GM19238 (cell line): ENCODE data around the gene CMIP.

Experiments
- DNase-seq: peaks from one replicate; pipeline ENCODE4 v3.0.0; 2011; ENCODE audit warnings: low spot score; ENCODE audit not compliant: insufficient read length

Gene CMIP

GRCh38 chr16:81710596-81710995, 266.0 kb downstream of the CMIP start:
- DNase-seq = no peak

- no peak for DNase-seq
These were observed 267.2 kb downstream of the CMIP start for GRCh38 chr16:81711657-81712319.

DNA sequence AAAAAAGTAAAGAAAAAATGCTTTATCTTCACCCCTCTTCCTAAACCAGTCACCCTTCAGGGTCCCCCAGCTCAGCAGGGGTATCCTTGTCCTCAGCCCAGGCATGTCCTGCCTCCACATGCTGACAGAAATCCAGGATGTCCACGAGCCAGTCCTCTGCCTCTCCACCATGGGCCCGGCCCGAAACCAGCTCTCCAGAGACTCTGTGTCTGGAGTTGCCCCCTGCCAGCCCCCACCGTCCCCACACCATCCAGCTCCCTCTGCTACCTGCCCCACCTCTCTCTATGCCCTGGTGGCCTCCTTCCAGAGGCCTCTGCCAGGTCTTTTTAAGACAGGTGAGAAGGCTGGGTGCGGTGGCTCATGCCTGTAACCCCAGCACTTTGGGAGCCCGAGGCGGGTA, 268.1 kb downstream of the CMIP start:
- no peak for DNase-seq

DNA sequence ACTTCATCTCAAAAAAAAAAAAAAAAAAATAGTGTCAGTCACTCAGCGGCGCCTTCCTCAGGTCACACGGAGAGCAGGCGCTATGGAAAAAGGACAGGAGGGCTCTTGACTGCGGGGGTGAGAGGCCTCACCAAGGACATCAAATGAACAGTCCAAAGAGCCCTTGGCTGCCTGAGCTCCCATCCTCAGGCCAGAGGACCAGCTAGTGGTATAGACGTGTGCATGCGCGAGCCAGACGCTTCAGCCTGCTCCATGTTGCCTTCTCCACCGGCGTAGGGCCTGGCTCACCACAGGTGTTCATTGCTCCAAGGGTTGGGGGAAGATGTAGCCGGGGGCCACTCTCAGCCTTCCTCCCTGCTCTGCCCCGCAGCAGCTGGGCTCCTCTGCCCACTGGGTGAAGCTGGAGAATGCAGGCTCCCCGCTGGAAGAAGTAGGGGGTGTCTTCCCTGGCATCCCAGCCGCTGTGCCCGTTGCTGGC, 268.7 kb downstream of the CMIP start:
- no peak for DNase-seq

DNA sequence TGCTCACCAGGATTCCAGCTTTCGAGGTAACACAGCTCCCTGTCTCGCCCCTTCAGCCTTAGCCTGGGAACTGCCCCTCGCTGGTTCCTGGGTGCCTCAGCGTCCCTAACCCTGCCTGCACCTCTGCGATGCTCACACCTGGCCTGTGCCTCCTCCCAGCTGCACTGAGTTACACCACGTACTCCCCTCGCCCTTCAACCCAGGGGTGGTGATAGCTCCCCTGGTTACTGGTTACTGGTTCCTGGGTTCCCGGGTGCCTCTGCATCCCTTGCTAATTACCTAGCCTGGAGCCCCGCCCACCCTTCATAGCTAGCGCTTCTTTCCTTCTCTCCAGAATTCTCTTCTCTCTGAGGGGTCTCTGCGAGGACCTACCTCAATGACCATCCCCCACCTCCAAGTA, 269.2 kb downstream of the CMIP start:
- no peak for DNase-seq

GRCh38 chr16:81714583-81714982, 270.0 kb downstream of the CMIP start:
- no peak for DNase-seq

- no peak for DNase-seq
These were observed 271.0 kb downstream of the CMIP start for GRCh38 chr16:81715358-81716196.

DNA sequence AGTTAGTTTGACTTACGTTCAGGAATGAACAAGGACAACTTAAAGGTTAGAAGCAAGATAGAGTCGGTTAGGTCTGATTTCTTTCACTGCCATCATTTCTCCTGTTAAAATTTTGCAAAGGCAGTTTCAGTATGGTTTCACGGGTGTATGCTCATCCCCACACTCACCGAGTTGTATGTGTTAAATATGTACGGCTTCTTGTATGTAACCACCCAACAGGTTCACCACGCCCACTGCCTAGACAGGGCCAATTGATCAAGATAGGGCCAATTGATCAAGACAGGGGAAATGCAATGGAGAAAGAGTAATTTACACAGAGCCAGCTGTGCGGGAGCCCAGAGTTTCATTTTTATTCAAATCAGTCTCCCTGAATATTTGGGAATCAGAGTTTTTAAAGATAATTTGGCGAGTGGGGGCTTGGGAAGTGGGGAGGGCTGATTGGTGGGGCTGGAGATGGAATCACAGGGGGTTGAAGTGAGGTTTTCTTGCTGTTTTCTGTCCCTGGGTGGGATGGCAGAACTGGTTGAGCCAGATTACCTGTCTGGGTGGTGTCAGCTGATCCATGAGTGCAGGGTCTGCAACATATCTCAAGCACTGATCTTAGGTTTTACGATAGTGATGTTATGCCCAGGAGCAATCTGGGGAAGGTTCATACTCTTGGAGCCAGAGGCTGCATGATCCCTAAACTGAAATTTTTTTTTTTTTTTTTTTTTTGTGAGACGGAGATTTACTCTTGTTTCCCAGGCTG, 272.0 kb downstream of the CMIP start:
- DNase-seq = no peak

DNA sequence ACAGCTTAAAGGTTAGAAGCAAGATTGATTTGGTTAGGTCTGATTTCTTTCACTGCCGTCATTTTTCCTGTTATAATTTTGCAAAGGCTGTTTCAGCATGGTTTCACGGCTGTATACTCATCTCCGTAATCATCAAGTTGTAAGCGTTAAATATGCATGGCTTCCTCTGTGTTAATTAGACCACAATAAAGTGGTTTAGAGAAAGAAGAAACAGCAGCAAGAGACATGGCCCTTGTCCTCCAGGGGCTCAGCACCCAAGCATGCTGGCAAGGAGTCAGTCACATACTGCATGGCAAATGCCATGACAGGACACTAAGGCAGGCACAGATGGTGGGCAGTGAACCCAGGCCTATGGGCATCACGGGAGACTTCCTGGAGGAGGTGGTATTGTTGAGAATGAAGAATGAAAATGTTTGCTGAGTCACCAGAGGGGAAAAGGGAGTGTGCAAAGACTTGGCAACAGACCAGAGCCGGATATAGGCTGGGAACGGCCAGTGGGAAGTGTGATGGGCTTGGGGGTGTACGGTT, 273.1 kb downstream of the CMIP start:
- no peak for DNase-seq

- DNase-seq = no peak
These were observed 274.0 kb downstream of the CMIP start for GRCh38 chr16:81718637-81719036.

GRCh38 chr16:81719993-81720392, 275.4 kb downstream of the CMIP start:
- DNase-seq = no peak

- DNase-seq = no peak
These were observed 276.6 kb downstream of the CMIP start for GRCh38 chr16:81720973-81721906.

DNA sequence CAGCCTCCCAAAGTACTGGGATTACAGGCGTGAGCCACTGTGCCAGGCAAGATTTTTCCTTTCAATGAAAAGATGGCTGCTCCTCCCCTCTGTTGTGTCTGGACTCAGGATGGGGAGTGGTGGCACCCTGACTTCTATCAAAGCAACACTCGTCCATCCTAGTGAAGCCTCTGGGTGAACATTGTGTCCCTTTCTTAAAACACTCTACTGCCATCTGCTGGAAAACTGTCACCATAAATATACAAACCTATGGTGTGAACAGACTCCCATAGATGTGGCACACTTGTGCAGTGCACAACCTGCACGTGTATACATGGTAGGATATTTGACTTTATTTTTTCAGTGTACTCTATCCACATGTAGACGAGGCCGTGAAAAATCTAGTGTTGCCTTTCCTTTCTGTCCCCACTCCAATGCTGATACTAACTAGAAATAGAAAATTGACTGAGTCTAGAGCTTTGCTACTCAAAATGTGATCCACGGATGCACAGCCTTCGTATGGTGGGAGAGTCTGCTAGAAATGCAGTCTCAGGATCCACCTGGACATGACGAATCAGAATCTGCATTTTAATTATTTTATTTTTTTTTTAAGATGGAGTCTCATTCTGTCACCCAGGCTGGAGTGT, 278.6 kb downstream of the CMIP start:
- DNase-seq = peak; percentile 55

DNA sequence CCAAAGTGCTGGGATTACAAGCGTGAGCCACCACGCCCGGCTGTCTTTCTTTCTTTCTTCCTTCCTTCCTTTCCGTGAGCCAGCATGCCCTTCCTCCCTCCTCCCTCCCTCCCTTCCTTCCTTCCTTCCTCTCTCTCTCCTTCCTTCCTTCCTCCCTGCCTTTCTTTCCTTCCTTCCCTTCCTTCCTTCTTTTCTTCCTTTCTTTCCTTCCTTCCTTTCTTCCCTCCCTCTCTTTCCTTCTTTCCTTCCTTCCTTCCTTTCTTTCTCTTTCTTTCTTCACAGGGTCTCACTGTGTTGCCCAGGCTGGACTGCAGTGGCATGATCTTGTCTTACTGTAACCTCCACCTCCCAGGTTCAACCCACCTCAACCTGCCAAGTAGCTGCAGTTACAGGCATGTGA, 283.8 kb downstream of the CMIP start:
- DNase-seq = no peak

- no peak for DNase-seq
These were observed 284.8 kb downstream of the CMIP start for GRCh38 chr16:81729451-81729850.

DNA sequence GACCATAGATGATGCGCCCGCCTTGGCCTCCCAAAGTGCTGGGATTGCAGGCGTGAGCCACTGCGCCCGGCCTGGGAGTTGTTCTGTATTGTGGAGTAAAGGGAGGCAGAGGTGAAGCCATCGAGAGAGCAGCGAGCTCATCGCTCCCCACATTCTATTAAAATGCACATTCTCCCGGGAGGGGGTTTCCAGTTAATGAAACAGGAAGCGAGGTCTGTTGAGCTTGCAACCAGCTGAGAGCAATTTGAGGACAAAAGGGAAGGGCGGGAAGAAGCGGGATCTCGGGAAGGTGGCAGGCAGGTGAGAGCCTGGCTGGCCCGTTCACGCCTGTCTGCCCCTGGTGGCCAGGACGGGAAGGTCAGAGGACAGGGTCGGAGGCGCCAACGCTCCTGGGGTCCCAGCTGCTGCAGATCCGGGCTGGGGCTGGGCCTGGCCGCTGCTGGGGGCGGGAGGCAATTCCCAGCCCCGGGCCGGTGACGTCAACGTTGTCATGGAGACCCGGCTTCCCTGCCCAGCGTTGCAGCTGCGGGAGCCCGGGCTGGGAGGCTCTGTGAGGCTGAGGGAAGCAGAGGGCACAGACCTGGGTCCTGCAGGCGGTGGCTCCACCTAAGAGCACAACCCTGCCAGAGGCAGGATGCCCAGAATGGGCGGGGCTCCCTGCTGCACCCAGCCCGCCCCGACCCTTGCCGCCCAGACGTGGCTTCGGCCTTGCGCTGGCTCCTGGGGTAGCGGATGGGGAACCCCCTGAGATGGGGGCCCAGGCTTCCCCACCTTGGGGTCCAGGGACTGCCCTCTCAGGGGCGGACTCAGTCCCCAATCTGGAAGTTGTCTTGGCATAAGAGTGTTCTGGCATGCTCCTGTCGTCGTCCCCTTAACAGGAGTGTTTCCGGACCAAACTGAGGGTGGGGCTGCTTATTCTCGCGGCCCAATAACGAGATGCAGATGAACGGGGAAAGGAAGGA, 285.8 kb downstream of the CMIP start:
- DNase-seq = peak; percentile 63

DNA sequence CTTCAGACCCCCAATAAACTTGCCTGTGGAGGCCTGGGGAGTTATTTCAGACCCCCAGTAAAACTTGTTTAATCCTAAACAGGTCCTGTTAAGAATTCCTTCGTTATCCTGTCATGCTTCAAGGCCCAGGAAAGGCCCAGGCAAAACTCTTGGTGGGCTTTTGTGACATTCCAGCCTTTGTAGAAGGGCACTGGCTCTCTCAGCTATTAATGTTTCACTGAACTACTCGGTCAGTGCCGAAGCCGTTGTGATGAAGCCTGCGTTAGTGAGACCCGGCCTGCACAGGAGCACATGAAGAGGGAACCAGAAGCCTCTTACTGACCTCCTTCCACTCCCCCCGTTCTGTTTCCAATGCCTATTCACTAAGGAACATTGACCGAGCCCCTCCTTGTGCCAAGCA, 287.0 kb downstream of the CMIP start:
- DNase-seq = no peak

DNA sequence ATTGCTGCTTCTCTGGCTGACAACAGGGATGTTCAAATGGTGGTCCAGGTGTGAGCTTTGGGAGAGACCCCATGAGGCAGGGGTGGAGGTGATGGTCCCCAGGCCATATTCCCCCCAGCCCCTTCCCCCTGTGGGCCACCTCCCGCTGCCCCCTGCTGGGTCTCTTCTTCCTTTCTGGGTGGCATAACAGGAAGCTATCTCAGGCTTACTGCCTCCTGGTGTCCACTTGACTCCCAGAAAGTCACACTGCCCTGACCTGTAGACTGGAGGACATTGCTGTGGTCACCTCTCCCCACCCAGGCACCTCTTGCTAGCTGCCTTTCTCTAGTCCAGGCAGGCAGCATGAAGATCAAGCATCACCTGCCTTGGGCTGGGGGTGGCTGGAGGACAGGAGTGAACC, 288.1 kb downstream of the CMIP start:
- no peak for DNase-seq

GRCh38 chr16:81733295-81733694, 288.7 kb downstream of the CMIP start:
- DNase-seq = no peak
